OCI-LY1 (cell line): ENCODE data around the gene FUT8.

ENCODE experiments used
- H2AFZ ChIP-seq: fragments of 200-600 bp; sonication (generic), shearing (Covaris generic); 2 replicates; pipeline ENCODE4 v1.6.0; 2014; ENCODE audit warnings: antibody characterized with exemption, mild to moderate bottlenecking, low read length
- H3F3A ChIP-seq: fragments of 200-600 bp; sonication (generic), shearing (Covaris generic); 2 replicates; pipeline ENCODE4 v1.6.0; 2014; ENCODE audit warnings: mild to moderate bottlenecking, antibody characterized with exemption, low read length, moderate library complexity; ENCODE audit not compliant: insufficient read depth
- H3K27ac ChIP-seq: fragments of 200-600 bp; sonication (generic); 2 replicates; pipeline ENCODE4 v1.5.1; 2014; ENCODE audit warnings: low read length, mixed run types, mild to moderate bottlenecking, low read depth; ENCODE audit not compliant: poor library complexity, severe bottlenecking
- H3K27me3 ChIP-seq: fragments of 200-600 bp; sonication (generic); 2 replicates; pipeline ENCODE4 v1.6.0; 2014; ENCODE audit warnings: antibody characterized with exemption, mild to moderate bottlenecking, low read length, moderate library complexity; ENCODE audit not compliant: insufficient read depth
- H3K36me3 ChIP-seq: fragments of 200-600 bp; sonication (generic); 2 replicates; pipeline ENCODE4 v1.6.1; 2014; ENCODE audit warnings: mild to moderate bottlenecking, antibody characterized with exemption, low read length, moderate library complexity, mixed read lengths; ENCODE audit not compliant: insufficient read depth
- H3K4me1 ChIP-seq: fragments of 200-600 bp; sonication (generic); 2 replicates; pipeline ENCODE4 v1.5.1; 2014; ENCODE audit warnings: mild to moderate bottlenecking, low read length, moderate library complexity; ENCODE audit not compliant: insufficient read depth, severe bottlenecking
- H3K4me2 ChIP-seq: fragments of 200-600 bp; sonication (generic), shearing (Covaris generic); 2 replicates; pipeline ENCODE4 v1.6.1; 2014; ENCODE audit warnings: low read length
- H3K4me3 ChIP-seq: fragments of 200-600 bp; sonication (generic); 2 replicates; pipeline ENCODE4 v1.5.1; 2014; ENCODE audit warnings: low read length, low read depth, mild to moderate bottlenecking, mixed read lengths; ENCODE audit not compliant: poor library complexity, severe bottlenecking
- H3K79me2 ChIP-seq: fragments of 200-600 bp; shearing (Covaris generic); 2 replicates; pipeline ENCODE4 v1.6.1; 2016; ENCODE audit warnings: mixed run types, low read length, mixed read lengths; ENCODE audit not compliant: insufficient read depth
- H3K9ac ChIP-seq: fragments of 200-600 bp; sonication (generic), shearing (Covaris generic); 2 replicates; pipeline ENCODE4 v1.6.1; 2014; ENCODE audit warnings: mild to moderate bottlenecking, low read length, mixed read lengths
- H3K9me2 ChIP-seq: fragments of 200-600 bp; sonication (generic), shearing (Covaris generic); 2 replicates; pipeline ENCODE4 v1.6.1; 2014; ENCODE audit warnings: low read depth, mild to moderate bottlenecking, low read length, mixed read lengths
- H3K9me3 ChIP-seq: fragments of 200-600 bp; shearing (Covaris generic); 2 replicates; pipeline ENCODE4 v1.6.1; 2014; ENCODE audit warnings: low read length, mixed read lengths
- H4K20me1 ChIP-seq: fragments of 200-600 bp; sonication (generic), shearing (Covaris generic); 2 replicates; pipeline ENCODE4 v1.6.0; 2016; ENCODE audit warnings: mild to moderate bottlenecking, low read length; ENCODE audit not compliant: insufficient read depth
- CTCF ChIP-seq: fragments of 200-600 bp; sonication (generic), shearing (Covaris generic); IDR thresholded peaks from 2 replicates; pipeline ENCODE4 v1.5.1; 2017; ENCODE audit warnings: mild to moderate bottlenecking, antibody characterized with exemption, low read length, moderate library complexity, mixed read lengths
- EZH2 ChIP-seq: fragments of 200-600 bp; sonication (generic), shearing (Covaris generic); IDR thresholded peaks from 2 replicates; pipeline ENCODE4 v1.8.0; 2017; ENCODE audit warnings: borderline replicate concordance, mixed run types, mild to moderate bottlenecking, antibody characterized with exemption, low read length, moderate library complexity, mixed read lengths

Gene FUT8

GRCh38 chr14:65428691-65429090, 16.2 kb downstream of the FUT8 start:
- TF ChIP-seq CTCF (no peak), EZH2 (no peak)
- H3K27me3 ChIP-seq, result no peaks in the 10 kb centered on the region
- no peaks in the 10 kb centered on the region for H3K9me3 ChIP-seq
- peaks cover 13% of the 10 kb centered on the region for H3K4me1 ChIP-seq
- H3K36me3 ChIP-seq, result peaks cover 16% of the 10 kb centered on the region
- no peak overlapping the region for H3K4me2 ChIP-seq
- H4K20me1 ChIP-seq, result no peaks in the 10 kb centered on the region
- H3K9ac ChIP-seq, result no peak overlapping the region
- H3K9me2 ChIP-seq, result no peaks in the 10 kb centered on the region
- peaks cover 86% of the 10 kb centered on the region for H3K79me2 ChIP-seq
- no peak overlapping the region for H2AFZ ChIP-seq
- no peaks in the 10 kb centered on the region for H3F3A ChIP-seq
- H3K27ac ChIP-seq, result no peak overlapping the region
- H3K4me3 ChIP-seq, result no peak overlapping the region

GRCh38 chr14:65429757-65430156, 17.2 kb downstream of the FUT8 start:
- no peaks in the 10 kb centered on the region for H3F3A ChIP-seq
- no peak for TF ChIP-seq CTCF

GRCh38 chr14:65431245-65431644, 18.7 kb downstream of the FUT8 start:
- Histone ChIP-seq H3F3A (no peaks in the 10 kb centered on the region), H3K9ac (no peak overlapping the region), H3K27ac (no peak overlapping the region), H3K27me3 (no peaks in the 10 kb centered on the region), H3K36me3 (peaks cover 33% of the 10 kb centered on the region), H3K9me2 (no peaks in the 10 kb centered on the region), H3K4me3 (no peak overlapping the region), H3K9me3 (peaks cover 9% of the 10 kb centered on the region; the same call in 1 of the 2 replicates), H3K4me2 (no peak overlapping the region), H3K4me1 (peaks cover 19% of the 10 kb centered on the region), H3K79me2 (peaks cover 82% of the 10 kb centered on the region), H2AFZ (no peak overlapping the region), H4K20me1 (no peaks in the 10 kb centered on the region)
- TF ChIP-seq CTCF, result no peak
- TF ChIP-seq EZH2, result no peak

More at GRCh38 chr14:65429757-65430156, 17.2 kb downstream of the FUT8 start:
- Histone ChIP-seq H3K4me2 (no peak overlapping the region), H3K27ac (no peak overlapping the region), H3K27me3 (no peaks in the 10 kb centered on the region), H4K20me1 (no peaks in the 10 kb centered on the region), H3K9me3 (peaks cover 3% of the 10 kb centered on the region; the same call in 1 of the 2 replicates), H3K4me1 (peaks cover 19% of the 10 kb centered on the region), H2AFZ (no peak overlapping the region), H3K4me3 (no peak overlapping the region), H3K36me3 (peaks cover 21% of the 10 kb centered on the region), H3K9ac (no peak overlapping the region), H3K9me2 (no peaks in the 10 kb centered on the region), H3K79me2 (peaks cover 84% of the 10 kb centered on the region)
